ENCODE data around the gene DCD. TPM values are rescaled to one million over a fixed set of nuclear protein-coding genes. Genes with fewer than 3 reads are reported as not detected.

Gene DCD
- total RNA-seq, 2 experiments from 2014 or later = not detected

GRCh38 chr12:54627304-54627703 lies 20.9 kb downstream of the DCD start:
- no peak for ATAC-seq

DNA sequence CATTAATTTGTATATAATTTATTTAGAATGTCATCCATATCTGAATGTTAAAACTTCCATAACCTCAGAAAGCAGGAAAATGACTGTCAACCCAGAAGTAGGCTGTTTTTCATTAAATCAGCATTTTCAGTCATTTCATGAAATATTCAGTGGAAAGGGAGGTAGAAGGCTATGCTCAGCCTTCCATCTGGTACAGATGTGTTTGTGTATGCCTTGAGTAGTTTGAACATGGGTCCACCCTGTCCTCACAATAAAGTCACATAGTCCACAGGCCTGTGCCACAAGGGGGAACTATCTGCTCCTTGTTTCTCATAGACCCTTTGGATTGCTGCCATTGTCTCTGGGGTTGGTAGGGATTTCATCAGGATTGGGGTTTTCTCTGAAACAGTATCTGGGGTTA lies 22.6 kb downstream of the DCD start:
- Mint-ChIP-seq H3K9me3 (ENCODE audit: low read depth) (peaks cover 5% of the 10 kb centered on the region), H3K36me3 (ENCODE audit: low read depth) (peaks cover 5% of the 10 kb centered on the region), H3K4me1 (no peaks in the 10 kb centered on the region), H3K27ac (no peak overlapping the region), H3K4me3 (no peak overlapping the region), H3K27me3 (peaks cover 47% of the 10 kb centered on the region)
- intact Hi-C loops (cut with DNase I, micrococcal nuclease) = no loop called here
- no peak for ATAC-seq
- CTCF ChIA-PET = interaction anchor here (0.8 kb wide), 1 partner anchor 46 kb away, joined by 3 read pairs; no protein-coding TSS in a partner anchor
- DNase-seq = no peak
- POLR2A ChIA-PET = no interaction called here

More at GRCh38 chr12:54627304-54627703, 20.9 kb downstream of the DCD start:
- no peak overlapping the region for H3K27ac Mint-ChIP-seq
- H3K36me3 Mint-ChIP-seq (ENCODE audit: low read depth) = peaks cover 5% of the 10 kb centered on the region
- ChIA-PET POLR2A (no interaction called here), CTCF (no interaction called here)
- no peak overlapping the region for H3K4me3 Mint-ChIP-seq
- H3K27me3 Mint-ChIP-seq = peaks cover 46% of the 10 kb centered on the region
- no peak for DNase-seq
- H3K4me1 Mint-ChIP-seq = no peaks in the 10 kb centered on the region
- intact Hi-C loops (cut with DNase I, micrococcal nuclease) = no loop called here
- H3K9me3 Mint-ChIP-seq (ENCODE audit: low read depth) = peaks cover 5% of the 10 kb centered on the region

GRCh38 chr12:54624315-54625279 lies 23.6 kb downstream of the DCD start:
- ChIA-PET POLR2A (no interaction called here), CTCF (interaction anchor here (0.7 to 1.4 kb wide), 2 partner anchors 27 to 65 kb away, joined by 3 to 4 read pairs; no protein-coding TSS in a partner anchor)
- peaks cover 5% of the 10 kb centered on the region for H3K9me3 Mint-ChIP-seq (ENCODE audit: low read depth)
- ATAC-seq (no peak), DNase-seq (no peak)
- no peak overlapping the region for H3K4me3 Mint-ChIP-seq
- no peak overlapping the region for H3K27ac Mint-ChIP-seq
- peaks cover 42% of the 10 kb centered on the region for H3K27me3 Mint-ChIP-seq
- H3K4me1 Mint-ChIP-seq = no peaks in the 10 kb centered on the region
- peaks cover 5% of the 10 kb centered on the region for H3K36me3 Mint-ChIP-seq (ENCODE audit: low read depth)
- intact Hi-C loops (cut with DNase I, micrococcal nuclease) = no loop called here

GRCh38 chr12:54622463-54623183 lies 25.5 kb downstream of the DCD start:
- Mint-ChIP-seq H3K4me3 (no peak overlapping the region), H3K36me3 (ENCODE audit: low read depth) (peaks cover 5% of the 10 kb centered on the region), H3K9me3 (ENCODE audit: low read depth) (peaks cover under 1% of the 10 kb centered on the region), H3K4me1 (no peaks in the 10 kb centered on the region), H3K27me3 (peaks cover 41% of the 10 kb centered on the region), H3K27ac (no peak overlapping the region)
- ChIA-PET POLR2A (interaction anchor here (0.7 kb wide), 1 partner anchor 126 kb away, joined by 6 read pairs; no protein-coding TSS in a partner anchor), CTCF (interaction anchor here (0.6 to 1.1 kb wide), 8 partner anchors 12 to 203 kb away, joined by 3 to 4 read pairs (median 3); no protein-coding TSS in a partner anchor)
- DNase-seq = no peak
- intact Hi-C loops (cut with DNase I, micrococcal nuclease) = no loop called here
- no peak for ATAC-seq

DNA sequence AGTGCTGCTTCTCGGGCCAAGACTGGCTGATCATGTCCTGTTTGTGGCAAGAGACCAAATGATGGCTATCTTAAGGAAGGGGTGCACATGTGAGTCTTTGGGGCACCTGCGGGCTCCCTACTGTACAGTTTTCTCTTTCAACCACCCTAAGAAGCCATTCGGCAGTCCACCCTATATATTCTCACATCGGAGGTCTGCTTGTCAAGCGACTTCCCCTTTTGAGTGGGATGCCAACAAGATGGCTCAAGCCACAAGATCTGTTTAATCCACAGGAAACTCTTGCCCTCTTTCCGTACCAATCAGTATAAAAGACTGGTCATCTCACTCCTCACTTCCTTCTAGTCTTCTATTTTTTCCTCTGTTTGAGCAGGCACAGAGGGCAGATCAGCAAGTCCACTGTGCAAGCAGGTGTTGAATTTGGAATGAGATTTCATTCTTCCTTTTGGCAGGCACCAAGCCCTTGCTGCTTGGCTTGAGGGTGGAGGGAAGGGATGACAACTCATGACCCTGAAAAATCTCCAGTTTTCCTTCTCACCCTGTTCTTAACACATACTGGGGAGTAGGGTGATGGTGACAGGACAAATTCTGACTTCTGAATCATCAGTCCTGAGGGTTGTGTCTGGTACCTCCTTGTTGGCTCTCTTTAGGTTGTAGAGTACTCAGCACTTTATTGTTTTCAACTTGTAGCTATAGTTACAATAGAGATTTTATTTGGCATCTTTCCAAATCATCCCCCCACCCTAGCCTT lies 31.1 kb downstream of the DCD start:
- Mint-ChIP-seq H3K4me1 (peaks cover 2% of the 10 kb centered on the region), H3K4me3 (no peak overlapping the region), H3K27ac (no peak overlapping the region), H3K9me3 (ENCODE audit: low read depth) (no peaks in the 10 kb centered on the region), H3K36me3 (ENCODE audit: low read depth) (no peaks in the 10 kb centered on the region), H3K27me3 (peaks cover 34% of the 10 kb centered on the region)
- intact Hi-C loops (cut with DNase I, micrococcal nuclease) = no loop called here
- DNase-seq (no peak), ATAC-seq (no peak)
- POLR2A ChIA-PET = no interaction called here
- CTCF ChIA-PET = interaction anchor here (0.9 to 1.0 kb wide), 2 partner anchors 11 to 13 kb away, joined by 3 to 4 read pairs; no protein-coding TSS in a partner anchor

DNA sequence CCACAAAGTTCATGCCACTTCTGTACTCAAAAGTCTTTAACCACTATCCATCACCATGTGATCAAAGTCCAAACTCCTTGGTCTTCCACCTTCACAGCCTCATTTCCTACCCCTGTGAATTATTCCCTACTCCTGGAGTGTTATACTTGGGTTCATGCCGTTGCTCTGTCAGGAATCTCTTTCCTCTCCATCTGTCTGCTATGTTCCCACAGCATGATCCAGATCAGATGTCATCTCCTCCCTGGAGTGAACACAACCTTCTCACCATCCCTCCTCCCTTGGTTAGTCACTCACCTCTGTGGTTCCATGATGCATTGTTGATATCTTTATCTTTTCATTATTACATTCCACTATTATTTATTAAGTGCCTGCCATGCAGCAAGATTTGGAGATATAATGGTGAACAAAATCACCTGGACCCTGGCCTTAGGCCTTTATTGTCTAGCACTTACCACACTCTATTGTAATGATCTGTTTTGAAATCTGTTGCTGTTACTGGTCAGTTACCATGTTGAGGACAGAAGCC lies 35.9 kb downstream of the DCD start:
- Mint-ChIP-seq H3K27me3 (peaks cover 38% of the 10 kb centered on the region), H3K4me3 (no peak overlapping the region), H3K4me1 (peaks cover 2% of the 10 kb centered on the region), H3K27ac (no peak overlapping the region), H3K36me3 (ENCODE audit: low read depth) (no peaks in the 10 kb centered on the region), H3K9me3 (ENCODE audit: low read depth) (no peaks in the 10 kb centered on the region)
- intact Hi-C loops (cut with DNase I, micrococcal nuclease) = no loop called here
- CTCF ChIA-PET = interaction anchor here (0.6 kb wide), 1 partner anchor 46 kb away, joined by 5 read pairs; no protein-coding TSS in a partner anchor
- POLR2A ChIA-PET = no interaction called here
- ATAC-seq = no peak
- DNase-seq = no peak

GRCh38 chr12:54611715-54612149 lies 36.4 kb downstream of the DCD start:
- no peak overlapping the region for H3K27ac Mint-ChIP-seq
- peaks cover 33% of the 10 kb centered on the region for H3K27me3 Mint-ChIP-seq
- ATAC-seq = no peak
- DNase-seq = no peak
- no peaks in the 10 kb centered on the region for H3K9me3 Mint-ChIP-seq (ENCODE audit: low read depth)
- no peak overlapping the region for H3K4me3 Mint-ChIP-seq
- H3K4me1 Mint-ChIP-seq = no peaks in the 10 kb centered on the region
- CTCF ChIA-PET = interaction anchor here (0.6 kb wide), 1 partner anchor 46 kb away, joined by 5 read pairs; no protein-coding TSS in a partner anchor
- H3K36me3 Mint-ChIP-seq (ENCODE audit: low read depth) = no peaks in the 10 kb centered on the region
- POLR2A ChIA-PET = no interaction called here
- intact Hi-C loops (cut with DNase I, micrococcal nuclease) = no loop called here

DNA sequence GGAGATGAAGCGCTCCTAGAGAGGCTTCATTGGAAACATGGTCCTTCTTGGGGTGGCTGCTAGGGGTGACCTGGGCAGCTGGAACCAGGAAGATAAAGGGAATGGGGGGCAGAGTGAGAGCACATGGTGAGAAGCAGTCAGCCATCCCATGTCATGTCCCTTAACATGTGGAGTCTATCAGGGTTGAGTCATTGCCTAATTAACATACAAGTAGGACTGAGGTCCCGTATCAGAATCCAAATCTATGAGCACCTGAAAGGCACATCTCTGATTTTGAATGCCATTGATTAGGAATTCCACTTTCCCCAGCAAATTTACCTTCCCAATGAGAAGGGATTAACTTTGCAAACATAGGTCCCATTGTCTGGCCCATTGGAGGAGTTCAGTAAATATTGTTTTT lies 39.4 kb downstream of the DCD start:
- H3K9me3 Mint-ChIP-seq (ENCODE audit: low read depth) = no peaks in the 10 kb centered on the region
- peaks cover 19% of the 10 kb centered on the region for H3K27me3 Mint-ChIP-seq
- H3K36me3 Mint-ChIP-seq (ENCODE audit: low read depth) = no peaks in the 10 kb centered on the region
- H3K27ac Mint-ChIP-seq = no peak overlapping the region
- intact Hi-C loops (cut with DNase I, micrococcal nuclease) = no loop called here
- no peak overlapping the region for H3K4me3 Mint-ChIP-seq
- ATAC-seq (no peak), DNase-seq (no peak)
- H3K4me1 Mint-ChIP-seq = no peaks in the 10 kb centered on the region
- ChIA-PET CTCF (interaction anchor here (0.5 kb wide), 1 partner anchor 21 kb away, joined by 3 read pairs; no protein-coding TSS in a partner anchor), POLR2A (no interaction called here)

DNA sequence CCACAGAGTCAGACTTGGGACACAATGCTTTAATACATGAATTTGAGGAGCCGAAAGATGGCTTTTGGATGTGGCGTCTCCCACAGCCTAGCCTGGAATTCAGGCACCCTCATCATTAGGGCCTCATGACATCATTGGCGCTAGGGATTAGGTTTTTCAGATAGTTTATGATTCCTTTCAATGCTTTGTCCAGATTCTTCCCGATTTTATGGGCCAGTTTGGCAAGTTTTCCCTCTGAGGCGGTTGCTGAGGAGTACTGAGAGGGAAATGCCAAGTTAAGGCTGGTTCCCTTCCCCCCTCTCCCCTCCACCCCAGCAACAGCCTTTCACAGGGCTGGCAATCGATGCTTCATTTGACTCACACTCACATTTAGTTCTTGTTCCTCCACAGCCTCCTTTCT lies 40.0 kb downstream of the DCD start:
- CTCF ChIA-PET = interaction anchor here (0.6 to 4.0 kb wide), 4 partner anchors 11 to 325 kb away, joined by 3 to 18 read pairs (median 3); no protein-coding TSS in a partner anchor
- POLR2A ChIA-PET = no interaction called here
- Mint-ChIP-seq H3K27me3 (peaks cover 19% of the 10 kb centered on the region), H3K27ac (no peak overlapping the region), H3K36me3 (ENCODE audit: low read depth) (no peaks in the 10 kb centered on the region), H3K4me1 (peaks cover 2% of the 10 kb centered on the region), H3K9me3 (ENCODE audit: low read depth) (no peaks in the 10 kb centered on the region), H3K4me3 (no peak overlapping the region)
- intact Hi-C loops (cut with DNase I, micrococcal nuclease) = no loop called here
- ATAC-seq (no peak), DNase-seq (no peak)

DNA sequence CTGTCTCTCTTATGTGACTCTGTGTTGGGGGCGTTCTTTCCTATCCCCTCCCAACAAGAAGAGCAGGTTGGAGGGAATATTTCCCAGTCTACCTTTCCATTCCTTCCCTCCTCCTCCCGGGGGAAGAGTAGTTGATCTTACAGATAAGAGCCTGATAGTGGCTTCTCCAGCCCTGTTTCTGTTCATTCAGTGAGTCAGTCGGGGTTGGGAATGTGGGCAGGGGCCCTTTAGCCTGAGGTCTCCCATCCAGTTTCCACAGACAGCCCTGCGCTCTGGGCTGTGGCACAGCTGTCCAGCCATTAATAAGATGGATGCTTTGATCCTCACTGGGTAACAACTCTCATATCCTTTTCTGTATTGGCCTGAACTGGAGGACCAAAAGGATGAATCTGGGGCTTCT lies 41.6 kb downstream of the DCD start:
- ATAC-seq (no peak), DNase-seq (no peak)
- H3K4me1 Mint-ChIP-seq = peaks cover 6% of the 10 kb centered on the region
- ChIA-PET CTCF (interaction anchor here (0.8 to 4.0 kb wide), 7 partner anchors 8 to 135 kb away, joined by 3 to 18 read pairs (median 5); no protein-coding TSS in a partner anchor), POLR2A (no interaction called here)
- no peak overlapping the region for H3K27ac Mint-ChIP-seq
- no peaks in the 10 kb centered on the region for H3K9me3 Mint-ChIP-seq (ENCODE audit: low read depth)
- H3K4me3 Mint-ChIP-seq = no peak overlapping the region
- intact Hi-C loops (cut with DNase I, micrococcal nuclease) = no loop called here
- no peaks in the 10 kb centered on the region for H3K36me3 Mint-ChIP-seq (ENCODE audit: low read depth)
- peaks cover 12% of the 10 kb centered on the region for H3K27me3 Mint-ChIP-seq
